T1000 (cell line): Measurements from ENCODE around the gene PRRT1B.
"Not testable (repeated sequence)": the region's sequence is repeated elsewhere in the genome, so short reads cannot be mapped to it uniquely, and the experiment has no call there.

Experiments
- DNase-seq: peaks from one replicate; lab custom pipeline; 2025; ENCODE audit warnings: mixed read lengths; lab: John Stamatoyannopoulos, UW

The PRRT1B gene

DNA sequence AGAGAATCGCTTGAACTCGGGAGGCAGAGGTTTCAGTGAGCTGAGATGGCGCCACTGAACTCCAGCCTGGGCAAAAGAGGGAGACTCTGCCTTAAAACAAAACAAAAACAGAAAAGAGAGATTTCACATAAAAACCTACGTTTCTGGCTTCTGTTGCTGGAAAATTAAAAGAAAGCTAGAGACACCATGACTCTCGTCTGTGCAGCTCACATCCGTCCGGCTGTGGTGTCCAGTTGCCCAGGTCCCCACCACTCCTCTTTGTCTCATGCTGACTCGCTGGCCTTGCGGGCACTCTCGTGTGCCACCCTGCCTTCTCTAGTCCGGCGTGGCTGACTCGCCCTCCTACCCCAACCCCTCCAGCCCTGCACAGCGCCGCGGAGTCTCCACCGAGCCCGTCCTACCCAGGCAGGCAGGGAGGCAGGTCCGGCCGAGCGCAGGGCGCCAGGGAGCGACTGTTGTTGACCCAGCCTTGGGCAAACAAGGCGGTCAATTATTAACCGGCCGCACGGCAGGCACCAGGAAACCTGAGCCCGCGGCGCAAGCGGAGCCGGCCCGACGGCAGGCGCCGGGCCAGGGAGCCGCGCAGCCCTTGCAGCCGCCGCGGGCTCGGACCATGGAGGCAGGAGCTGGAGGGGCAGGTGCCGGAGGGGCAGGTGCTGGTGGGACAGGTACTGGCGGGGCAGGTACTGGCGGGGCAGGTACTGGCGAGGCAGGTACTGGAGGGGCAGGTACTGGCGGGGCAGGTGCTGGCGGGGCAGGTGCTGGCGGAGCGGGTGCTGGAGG lies at the start of gene PRRT1B:
Gene PRRT1B, plus strand, starts transcription at position 521 of the 783 bp plus-strand sequence. Its CDS starts 93 bp downstream, at position 614.
- DNase-seq: no peak

DNA sequence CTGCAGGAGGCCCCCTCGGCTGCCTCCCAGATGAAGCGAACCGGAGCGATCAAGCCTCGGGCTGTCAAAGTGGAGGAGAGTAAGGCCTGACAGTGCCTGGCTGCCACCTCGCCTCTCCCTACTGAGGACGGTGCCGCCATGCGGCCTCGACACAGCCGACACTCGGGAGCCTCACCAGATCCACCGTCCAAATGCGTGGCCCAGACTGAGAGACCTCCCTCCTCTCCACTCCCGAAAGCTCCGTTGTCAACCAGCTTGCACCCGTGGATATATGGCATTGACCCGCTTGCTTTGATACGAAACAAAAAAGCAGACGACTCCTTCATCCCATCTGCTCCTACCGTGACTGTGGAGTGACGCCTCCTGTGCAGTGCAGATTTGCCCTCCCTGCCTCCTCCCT lies 49.5 kb upstream of the PRRT1B start:
- DNase-seq: no peak

DNA sequence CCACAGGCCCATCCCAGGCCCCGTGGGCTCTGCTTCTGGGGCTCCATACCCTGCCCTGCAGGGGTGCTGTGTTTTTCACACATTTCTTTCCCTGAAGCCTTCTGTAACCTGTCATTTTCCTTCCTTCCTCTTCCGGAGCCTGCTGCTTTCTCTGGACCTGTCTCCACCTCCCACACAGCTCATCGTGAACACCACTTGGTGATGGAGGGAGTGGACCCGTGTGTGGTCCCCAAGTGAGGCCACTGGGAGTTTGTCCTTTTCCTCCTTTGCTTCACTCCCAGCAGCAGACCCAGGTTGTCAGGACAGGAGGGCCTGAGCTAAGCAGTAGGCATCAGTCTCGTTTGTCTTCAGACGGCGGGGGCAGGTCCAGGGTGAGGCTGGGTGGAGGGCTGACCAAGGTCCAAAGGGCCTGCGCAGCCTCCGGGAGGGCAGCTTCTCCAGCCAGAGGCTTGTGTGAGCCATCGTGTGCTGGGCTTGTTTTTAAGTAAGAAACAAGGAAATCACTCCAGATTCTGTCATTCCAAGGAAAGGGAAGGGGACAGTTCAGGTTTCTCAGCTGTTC lies 48.4 kb upstream of the PRRT1B start:
- DNase-seq: no peak

DNA sequence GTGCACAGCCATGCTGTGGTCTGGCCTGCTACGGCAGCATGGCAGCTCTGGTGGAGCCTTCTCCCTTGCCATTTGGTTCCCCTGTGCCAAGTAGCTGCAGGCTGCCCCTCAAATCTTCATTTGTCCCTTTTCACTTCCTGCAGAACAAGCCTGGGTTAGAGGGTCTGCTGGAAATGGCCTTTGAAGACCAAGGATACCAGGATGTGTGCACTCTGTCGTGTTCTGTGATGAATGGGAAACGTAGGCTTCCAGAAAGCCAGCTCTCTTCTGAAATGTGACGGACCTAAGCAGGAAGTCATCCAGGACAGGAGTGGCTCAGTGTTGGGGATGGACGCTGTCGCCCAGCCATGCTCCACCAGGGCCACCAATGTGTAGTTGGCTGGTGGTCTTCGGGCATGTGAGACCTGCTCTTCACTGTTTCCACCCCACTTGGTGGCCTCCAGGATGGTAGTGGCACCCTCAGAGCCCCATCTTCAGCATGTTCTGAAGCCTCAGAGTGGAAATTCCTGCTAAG lies 46.0 kb upstream of the PRRT1B start:
- no peak for DNase-seq

DNA sequence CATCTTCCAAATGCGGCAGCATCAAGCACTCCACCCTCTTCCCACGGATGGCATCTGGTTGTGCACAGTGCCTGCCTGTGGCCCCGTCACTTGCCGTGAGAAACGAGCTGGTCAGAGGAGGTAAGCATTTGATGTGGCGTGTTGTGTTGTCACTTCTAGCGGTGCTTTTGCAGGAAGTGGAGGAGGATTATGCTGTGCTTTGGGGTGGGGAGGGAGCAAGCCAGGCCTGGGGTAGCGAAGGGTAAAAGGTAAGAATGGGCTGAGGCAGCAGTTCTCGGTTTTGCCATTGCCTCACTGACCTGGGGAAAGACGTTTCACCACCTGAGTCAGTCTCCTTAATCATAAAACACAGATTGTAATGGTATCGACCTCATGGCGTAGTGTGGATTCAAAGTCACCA lies 44.9 kb upstream of the PRRT1B start:
- DNase-seq: no peak

DNA sequence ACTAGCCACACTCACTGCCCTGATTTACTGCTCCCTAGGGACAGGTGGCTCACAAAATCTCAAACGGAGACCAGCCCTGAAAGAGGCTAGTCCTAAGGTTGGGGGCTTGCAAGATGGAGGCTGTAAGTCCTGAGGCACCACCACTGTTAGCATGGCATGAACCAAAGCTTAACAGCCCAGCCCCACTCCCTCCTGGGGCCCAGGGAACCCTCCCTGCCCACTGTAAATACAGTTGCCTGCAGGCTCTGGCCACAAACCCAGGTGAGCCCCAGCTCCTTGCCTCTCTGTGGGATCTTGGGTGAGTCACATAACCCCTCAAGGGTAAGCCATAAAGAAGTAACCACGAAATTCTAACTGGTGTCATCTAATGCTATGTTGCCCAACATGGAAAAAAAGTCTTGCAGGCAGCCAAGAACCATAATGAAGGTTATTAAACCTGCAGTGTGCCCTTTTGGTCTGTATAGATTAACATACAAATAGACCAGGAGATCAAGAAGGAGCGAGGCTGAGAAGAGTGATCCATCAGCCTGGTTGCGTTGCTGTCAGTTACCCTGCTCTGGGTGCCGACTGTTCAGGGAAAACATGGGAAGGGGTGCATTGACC lies 44.3 kb upstream of the PRRT1B start:
- peak; percentile 57 for DNase-seq

DNA sequence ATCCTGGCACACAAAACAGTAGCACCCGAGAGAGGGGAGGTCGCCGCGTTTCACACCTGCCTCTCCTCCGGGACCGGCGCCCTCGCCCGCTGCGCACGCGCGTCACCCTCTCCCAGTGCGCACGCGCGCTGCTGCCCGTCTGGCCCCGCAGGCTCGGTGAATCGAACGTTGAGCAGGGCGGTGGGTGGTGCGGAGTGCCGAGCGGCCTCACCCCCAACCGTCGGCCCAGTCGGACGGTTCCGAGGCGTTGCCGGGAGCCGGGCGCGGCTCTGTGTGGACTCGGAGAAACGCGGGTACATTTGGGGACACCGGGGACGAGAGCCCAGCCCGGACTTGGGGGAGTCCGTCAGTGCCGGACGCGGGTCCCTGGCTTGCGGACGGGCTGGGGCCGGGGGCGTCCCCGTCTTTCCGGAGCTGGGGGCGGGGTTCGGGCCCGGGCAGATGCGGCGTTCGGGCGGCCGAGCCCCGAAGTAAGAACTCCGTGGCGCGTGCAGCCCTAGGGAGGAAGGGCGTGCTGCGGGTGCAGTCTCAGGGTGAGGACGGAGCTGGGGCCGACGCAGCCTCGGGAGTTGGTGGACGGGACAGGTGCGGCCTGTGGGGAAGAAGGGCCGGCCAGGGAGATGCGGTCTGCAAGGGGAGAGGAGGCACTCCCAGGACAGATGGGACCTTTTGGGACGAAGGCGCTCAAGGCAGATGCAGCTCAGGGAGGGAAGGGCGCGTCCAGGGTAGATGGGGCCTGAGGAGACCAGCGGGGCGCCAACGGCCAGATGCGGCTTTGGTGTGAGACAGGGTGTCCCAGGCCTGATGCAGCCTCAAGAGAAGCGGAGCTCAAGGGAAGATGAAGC lies 42.3 kb upstream of the PRRT1B start, which contains the start of gene POMT1:
Gene POMT1, plus strand, starts transcription at position 138 of the 845 bp plus-strand sequence. CDS start 1,301 bp downstream, outside the sequence.
- peak; percentile 70 for DNase-seq

DNA sequence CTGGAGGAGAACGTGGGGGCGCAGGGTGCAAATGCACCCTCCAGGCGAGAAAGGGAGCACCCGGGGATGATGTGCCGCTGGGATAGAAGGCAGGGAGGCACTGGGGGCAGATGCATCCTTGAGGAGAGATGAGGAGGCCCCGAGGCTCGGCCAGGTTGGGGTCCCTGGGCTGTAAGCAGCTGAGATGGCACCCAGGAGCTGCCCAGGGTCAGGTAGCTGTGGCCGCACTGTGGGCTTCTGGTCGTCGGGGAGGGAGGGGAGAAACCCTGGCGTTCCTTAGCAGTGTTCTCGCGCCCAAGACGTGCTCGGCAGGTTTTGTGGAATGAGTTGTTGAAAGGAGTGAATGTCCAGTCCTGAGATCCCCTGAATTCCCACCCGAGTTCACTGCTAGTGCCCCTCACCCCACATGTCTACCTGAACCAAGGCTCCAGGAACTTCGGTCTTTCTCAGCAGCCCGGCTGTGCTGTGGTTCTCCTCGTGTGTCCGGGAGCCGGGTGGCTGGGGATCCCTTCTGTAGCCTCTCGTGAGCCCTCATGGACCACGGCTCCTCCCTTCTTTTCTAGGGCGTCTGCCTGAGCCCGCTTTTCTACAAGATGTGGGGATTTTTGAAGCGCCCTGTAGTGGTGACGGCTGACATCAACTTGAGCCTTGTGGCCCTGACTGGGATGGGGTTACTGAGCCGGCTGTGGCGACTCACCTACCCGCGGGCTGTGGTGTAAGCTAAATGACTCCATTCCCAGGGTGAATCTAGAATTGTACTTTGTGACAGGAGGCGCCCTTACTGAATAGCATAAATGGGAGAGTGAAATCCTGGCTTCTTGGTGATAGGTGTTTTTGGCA lies 41.5 kb upstream of the PRRT1B start:
- DNase-seq: peak; percentile 8

DNA sequence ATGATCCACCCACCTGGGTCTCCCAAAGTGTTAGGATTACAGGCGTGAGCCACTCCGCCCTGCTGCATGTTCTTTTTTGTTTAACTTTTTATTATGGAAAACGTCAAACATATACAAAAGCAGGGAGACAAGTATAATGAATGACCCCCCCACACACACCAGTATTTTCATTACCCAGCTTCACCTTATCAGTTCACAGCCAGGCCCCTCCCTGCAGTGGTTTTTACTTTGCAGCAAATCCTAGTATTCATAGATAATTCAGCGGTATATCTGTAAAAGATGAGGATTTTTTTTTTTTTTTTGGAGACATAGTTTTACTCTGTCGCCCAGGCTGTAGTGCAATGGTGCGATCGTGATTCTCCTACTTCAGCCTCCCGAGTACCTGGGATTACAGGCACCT lies 40.3 kb upstream of the PRRT1B start:
- no peak for DNase-seq

DNA sequence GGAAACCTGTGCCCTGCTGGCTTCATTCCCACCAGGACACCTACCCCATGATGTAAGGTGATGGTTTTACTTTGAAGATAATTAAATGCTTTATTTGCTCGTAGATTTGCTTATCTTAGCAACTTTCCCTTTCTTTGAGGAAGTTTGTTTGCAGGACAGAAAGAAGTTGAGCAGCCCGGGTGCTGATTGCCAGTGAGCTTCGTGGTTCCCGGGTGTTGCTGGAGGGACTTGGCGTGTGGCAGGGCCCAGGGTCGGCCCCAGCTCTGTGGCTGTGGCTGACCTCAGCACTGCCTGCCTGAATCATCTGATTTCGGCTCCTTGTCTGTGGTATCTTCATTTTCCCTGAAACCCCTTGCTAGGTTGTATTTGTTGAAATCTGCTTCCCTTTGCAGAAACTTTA lies 33.9 kb upstream of the PRRT1B start:
- no peak for DNase-seq

DNA sequence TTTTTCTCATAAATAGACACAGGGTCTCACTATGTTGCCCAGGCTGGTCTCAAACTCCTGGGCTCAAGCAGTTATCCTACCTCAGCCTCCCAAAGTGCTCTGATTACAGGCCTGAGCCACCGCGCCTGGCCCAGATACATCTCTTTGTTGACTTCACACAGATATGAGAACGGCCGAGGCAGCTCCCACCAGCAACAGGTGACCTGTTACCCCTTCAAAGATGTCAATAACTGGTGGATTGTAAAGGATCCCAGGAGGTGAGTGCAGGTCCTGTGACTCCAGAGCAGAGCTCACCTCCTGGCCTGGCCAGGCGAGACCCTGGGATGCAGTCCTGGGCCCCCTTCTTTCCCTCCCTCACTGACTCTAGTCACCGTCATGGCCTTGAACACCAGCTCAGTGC lies 33.4 kb upstream of the PRRT1B start:
- DNase-seq: no peak

DNA sequence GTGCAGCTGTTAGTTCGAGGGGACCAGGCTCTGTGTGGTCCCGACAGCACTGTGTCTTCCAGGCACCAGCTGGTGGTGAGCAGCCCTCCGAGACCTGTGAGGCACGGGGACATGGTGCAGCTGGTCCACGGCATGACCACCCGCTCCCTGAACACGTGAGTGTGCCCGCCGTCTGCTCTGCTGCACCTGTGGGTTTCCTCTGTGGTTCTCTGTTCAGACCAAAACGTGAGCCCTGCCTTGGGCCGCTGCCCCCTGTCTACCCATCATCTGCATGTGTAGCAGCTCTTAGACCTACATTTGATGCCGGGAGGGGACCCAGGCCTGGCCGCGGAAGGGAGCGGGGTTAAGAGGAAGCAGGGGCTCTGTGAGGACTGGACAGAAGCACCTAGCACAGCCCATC lies 32.1 kb upstream of the PRRT1B start:
- no peak for DNase-seq

DNA sequence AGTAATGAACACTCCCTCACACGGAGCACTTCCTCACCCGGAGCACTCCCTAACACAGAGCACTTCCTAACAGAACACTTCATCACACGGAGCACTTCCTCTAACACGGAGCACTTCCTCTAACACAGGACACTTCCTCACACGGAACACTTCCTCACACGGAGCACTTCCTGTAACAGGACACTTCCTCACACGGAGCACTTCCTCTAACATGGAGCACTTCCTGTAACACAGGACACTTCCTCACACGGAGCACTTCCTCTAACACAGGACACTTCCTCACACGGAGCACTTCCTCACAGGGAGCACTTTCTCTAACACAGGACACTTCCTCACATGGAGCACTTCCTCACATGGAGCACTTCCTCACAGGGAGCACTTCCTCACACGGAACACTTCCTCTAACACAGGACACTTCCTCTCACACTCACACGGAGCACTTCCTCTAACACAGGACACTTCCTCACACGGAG lies 29.7 kb upstream of the PRRT1B start:
- DNase-seq: not testable (repeated sequence)

DNA sequence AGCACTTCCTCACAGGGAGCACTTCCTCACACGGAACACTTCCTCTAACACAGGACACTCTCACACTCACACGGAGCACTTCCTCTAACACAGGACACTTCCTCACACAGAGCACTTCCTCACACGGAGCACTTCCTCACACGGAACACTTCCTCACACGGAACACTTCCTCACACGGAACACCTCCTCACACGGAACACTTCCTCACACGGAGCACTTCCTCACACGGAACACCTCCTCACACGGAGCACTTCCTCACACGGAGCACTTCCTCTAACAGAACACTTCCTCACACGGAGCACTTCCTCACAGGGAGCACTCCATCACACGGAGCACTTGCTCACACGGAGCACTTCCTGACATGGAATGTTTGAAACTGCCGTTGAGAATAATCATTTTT lies 29.2 kb upstream of the PRRT1B start:
- DNase-seq: no peak

DNA sequence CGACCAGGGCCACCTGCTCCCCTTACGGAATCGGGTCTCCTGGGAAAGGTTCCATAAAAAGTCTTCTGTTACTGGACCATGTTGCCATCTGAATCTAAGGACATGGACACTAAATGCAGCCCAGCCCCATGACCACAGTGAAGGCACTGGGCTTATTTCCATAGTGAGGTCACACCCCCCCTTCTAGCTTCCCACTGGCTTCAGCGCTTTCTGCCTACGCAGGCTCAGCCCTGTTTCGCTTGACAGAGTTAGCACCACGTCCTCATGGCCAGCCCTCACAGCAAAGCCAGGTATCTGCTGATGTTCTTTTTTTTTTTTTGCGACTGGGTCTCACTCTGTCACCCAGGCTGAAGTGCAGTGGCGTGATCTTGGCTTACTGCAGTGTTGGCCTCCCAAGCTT lies 28.4 kb upstream of the PRRT1B start:
- no peak for DNase-seq

DNA sequence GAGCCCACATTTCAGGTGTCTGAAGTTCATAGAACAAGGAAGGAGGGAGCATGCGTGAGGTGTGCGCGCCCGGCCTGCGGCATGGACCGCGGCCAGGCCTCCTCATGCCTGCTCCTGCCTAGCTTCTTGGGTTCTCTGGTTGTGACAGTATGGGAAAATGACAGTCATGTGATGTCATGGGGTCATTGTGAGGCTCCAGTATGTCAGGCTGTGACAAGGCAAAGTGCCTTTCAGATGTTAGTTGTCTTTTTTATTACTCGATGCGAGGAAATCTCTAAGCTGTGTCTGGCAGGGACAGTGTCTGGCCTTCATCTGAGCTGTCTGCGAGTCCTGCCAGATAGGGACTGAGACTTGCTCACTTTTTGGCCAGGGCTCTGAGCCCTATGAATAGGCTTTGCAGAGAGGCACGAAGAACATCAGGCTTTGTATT lies 27.5 kb upstream of the PRRT1B start:
- no peak for DNase-seq

DNA sequence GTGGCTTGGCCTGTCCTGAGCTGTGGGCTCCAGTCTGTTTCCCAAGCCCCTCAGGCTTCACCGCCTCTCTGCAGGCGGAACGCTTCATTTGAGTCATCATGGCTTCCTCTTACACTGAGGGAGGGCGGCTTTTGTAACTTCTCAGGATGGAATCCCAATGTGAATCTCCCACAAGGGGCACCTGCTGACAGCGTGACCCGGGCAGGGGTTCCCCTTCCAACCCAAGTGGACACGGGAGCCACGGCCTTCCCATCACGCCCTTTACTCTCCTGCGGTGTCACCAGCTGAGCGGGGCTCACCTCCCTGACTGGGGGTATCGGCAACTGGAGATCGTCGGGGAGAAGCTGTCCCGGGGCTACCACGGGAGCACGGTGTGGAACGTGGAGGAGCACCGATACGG lies 26.8 kb upstream of the PRRT1B start:
- DNase-seq: no peak

DNA sequence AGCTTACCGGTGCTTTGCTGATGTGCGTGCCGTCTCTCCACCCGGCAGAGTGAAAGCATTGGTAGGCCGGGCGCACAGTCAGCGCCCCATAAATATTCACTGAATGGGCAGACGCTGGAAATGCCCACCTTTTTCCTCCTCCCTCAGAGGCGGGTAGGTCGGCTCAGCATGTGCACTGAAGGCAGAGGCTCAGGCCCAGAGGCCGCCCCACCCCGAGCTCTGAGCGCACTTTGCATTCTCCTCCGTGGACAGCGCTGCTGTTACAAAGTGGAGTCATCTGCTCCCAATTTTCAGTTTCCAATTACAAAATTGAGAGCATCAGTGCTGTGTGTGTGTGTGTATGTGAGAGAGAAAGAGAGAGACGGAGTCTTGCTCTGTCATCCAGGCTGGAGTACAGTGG lies 24.8 kb upstream of the PRRT1B start:
- DNase-seq: no peak

DNA sequence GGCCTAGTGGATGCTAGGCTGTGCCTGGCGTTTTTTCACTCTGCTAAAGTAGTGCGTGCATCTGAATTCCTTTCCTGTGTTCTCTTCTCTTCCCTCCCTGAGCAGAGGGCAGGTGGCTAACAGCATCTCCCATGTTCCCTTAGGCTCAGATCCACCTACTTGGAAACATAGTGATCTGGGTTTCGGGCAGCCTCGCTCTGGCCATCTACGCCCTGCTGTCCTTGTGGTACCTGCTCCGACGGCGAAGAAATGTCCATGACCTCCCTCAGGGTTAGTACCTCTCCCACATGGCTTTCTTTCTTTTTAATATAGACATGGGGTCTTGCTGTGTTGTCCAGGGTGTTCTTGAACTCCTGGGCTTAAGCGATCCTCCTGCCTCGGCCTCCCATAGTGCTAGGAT lies 24.1 kb upstream of the PRRT1B start:
- no peak for DNase-seq

DNA sequence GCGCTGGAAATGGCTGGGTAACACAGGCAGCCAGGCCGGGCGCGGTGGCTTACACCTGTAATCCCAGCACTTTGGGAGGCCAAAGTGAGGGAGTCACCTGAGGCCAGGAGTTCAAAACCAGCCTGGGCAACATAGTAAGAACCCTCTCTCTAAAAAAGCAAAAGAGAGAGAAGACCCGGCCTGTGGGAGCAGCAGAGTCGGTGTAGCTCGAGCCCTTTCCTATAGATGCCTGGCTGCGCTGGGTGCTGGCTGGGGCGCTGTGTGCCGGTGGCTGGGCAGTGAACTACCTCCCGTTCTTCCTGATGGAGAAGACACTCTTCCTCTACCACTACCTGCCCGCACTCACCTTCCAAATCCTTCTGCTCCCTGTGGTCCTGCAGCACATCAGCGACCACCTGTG lies 23.5 kb upstream of the PRRT1B start:
- no peak for DNase-seq
